HG02763 (cell line): Measurements from ENCODE around the gene UAP1L1.
"Not testable (repeated sequence)": the region's sequence is repeated elsewhere in the genome, so short reads cannot be mapped to it uniquely, and the experiment has no call there.

Source experiments
- ATAC-seq: cut with Tn5 transposase; IDR thresholded peaks from one replicate; pipeline ENCODE4 v1.9.1; 2021; ENCODE audit warnings: mild to moderate bottlenecking, moderate library complexity; ENCODE audit not compliant: unreplicated experiment

Gene UAP1L1

GRCh38 chr9:137055385-137056364, 21.6 kb upstream of the UAP1L1 start:
- ATAC-seq, result no peak

GRCh38 chr9:137056739-137057415, 20.4 kb upstream of the UAP1L1 start:
- no peak for ATAC-seq

GRCh38 chr9:137057545-137057944, 19.8 kb upstream of the UAP1L1 start:
- no peak for ATAC-seq

GRCh38 chr9:137058521-137059234, 18.6 kb upstream of the UAP1L1 start:
- no peak for ATAC-seq

GRCh38 chr9:137062384-137062783, 14.9 kb upstream of the UAP1L1 start:
- ATAC-seq, result no peak

- not testable (repeated sequence) for ATAC-seq
Measured at GRCh38 chr9:137062798-137063197, 14.5 kb upstream of the UAP1L1 start.

GRCh38 chr9:137063311-137064026, 13.8 kb upstream of the UAP1L1 start:
- no peak for ATAC-seq

- ATAC-seq, result no peak
Measured at GRCh38 chr9:137064027-137064879, 13.1 kb upstream of the UAP1L1 start.

- ATAC-seq, result no peak
Measured at GRCh38 chr9:137064880-137065164, 12.5 kb upstream of the UAP1L1 start.

GRCh38 chr9:137065336-137065967, 11.9 kb upstream of the UAP1L1 start:
- ATAC-seq, result no peak

- no peak for ATAC-seq
Measured at GRCh38 chr9:137066096-137066861, 11.0 kb upstream of the UAP1L1 start.

GRCh38 chr9:137067860-137068538, 9.3 kb upstream of the UAP1L1 start:
- peak; percentile 27 for ATAC-seq

- ATAC-seq, result no peak
Measured at GRCh38 chr9:137068539-137069507, 8.5 kb upstream of the UAP1L1 start.

GRCh38 chr9:137069508-137070091, 7.7 kb upstream of the UAP1L1 start:
- peak; percentile 11 for ATAC-seq

- peak; percentile 67 for ATAC-seq
Measured at GRCh38 chr9:137070201-137070905, 7.0 kb upstream of the UAP1L1 start, which contains the start of gene SAPCD2. Gene SAPCD2, minus strand, starts transcription at chr9:137070557. Its CDS starts 97 bp downstream, at chr9:137070460.

- ATAC-seq, result peak; percentile 7
Measured at GRCh38 chr9:137070906-137071275, 6.4 kb upstream of the UAP1L1 start.
